T-helper 1 cell (primary cell): ENCODE measurements around the gene VAC14.
A peak's percentile ranks its signal among the peaks of the same experiment; 100 is the strongest.
"Not testable (repeated sequence)": the region's sequence is repeated elsewhere in the genome, so short reads cannot be mapped to it uniquely, and the experiment has no call there.

Experiments used
- DNase-seq, 5 donors: peaks; one replicate each; pipeline ENCODE4 v3.0.0-alpha.2; 2012 to 2020

Gene VAC14

GRCh38 chr16:70678898-70679670, 121.9 kb downstream of the VAC14 start:
- no peak for DNase-seq

GRCh38 chr16:70678121-70678897, 122.6 kb downstream of the VAC14 start:
- no peak for DNase-seq

- no peak for DNase-seq
These were observed 123.3 kb downstream of the VAC14 start for GRCh38 chr16:70677499-70678120.

- peak in 1 of 5 donors; percentile 4 for DNase-seq
These were observed 124.1 kb downstream of the VAC14 start for GRCh38 chr16:70676675-70677498.

- peak in 1 of 5 donors; percentile 1 for DNase-seq
These were observed 125.0 kb downstream of the VAC14 start for GRCh38 chr16:70675851-70676513.

GRCh38 chr16:70674221-70675014, 126.5 kb downstream of the VAC14 start:
- DNase-seq: peak in 1 of 5 donors; percentile 5

- not testable (repeated sequence) for DNase-seq
These were observed 130.0 kb downstream of the VAC14 start for GRCh38 chr16:70670938-70671337.

- DNase-seq: no peak
These were observed 130.8 kb downstream of the VAC14 start for GRCh38 chr16:70670175-70670574.

- no peak for DNase-seq
These were observed 134.9 kb downstream of the VAC14 start for GRCh38 chr16:70665806-70666735.

- DNase-seq: no peak
These were observed 135.8 kb downstream of the VAC14 start for GRCh38 chr16:70665113-70665694.

GRCh38 chr16:70664325-70665112, 136.4 kb downstream of the VAC14 start:
- no peak for DNase-seq

- DNase-seq: no peak
These were observed 137.2 kb downstream of the VAC14 start for GRCh38 chr16:70663524-70664324.

- DNase-seq: no peak
These were observed 137.9 kb downstream of the VAC14 start for GRCh38 chr16:70662991-70663523.

GRCh38 chr16:70661918-70662641, 138.9 kb downstream of the VAC14 start:
- no peak for DNase-seq

GRCh38 chr16:70661534-70661917, 139.4 kb downstream of the VAC14 start:
- DNase-seq: no peak

- DNase-seq: no peak
These were observed 140.1 kb downstream of the VAC14 start for GRCh38 chr16:70660672-70661350.
